Measurements from ENCODE around the gene MKI67.
"Not testable (repeated sequence)": the region's sequence is repeated elsewhere in the genome, so short reads cannot be mapped to it uniquely, and the experiment has no call there.

MKI67 gene

DNA sequence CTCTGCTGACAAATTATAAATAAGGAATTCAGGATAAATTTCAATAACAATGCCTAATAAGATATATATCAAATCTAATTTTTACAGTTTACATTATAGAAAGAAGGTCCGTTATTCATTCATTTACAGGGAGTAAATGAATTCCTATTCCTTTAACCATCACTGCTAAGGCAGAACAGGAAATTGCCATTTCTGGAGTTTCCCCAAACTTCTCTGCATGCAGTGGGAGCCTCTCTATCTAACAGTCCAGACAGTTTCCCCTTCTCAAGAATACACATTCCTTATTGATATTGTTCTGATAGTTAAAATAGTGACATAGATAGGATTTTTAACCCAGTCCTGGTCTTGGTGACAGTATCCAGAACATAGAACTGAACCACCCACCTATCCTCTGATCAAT, 24.3 kb downstream of the MKI67 start:
- Histone ChIP-seq H3K36me3 (ENCODE audit: insufficient read depth, low read length) (peaks cover 59% of the 10 kb centered on the region), H3K27me3 (ENCODE audit: control insufficient read depth, insufficient read depth, low read length) (no peaks in the 10 kb centered on the region), H3K4me2 (ENCODE audit: low read length) (no peak overlapping the region), H3K9me3 (replicated peaks; ENCODE audit: low read length) (no peaks in the 10 kb centered on the region), H3K4me3 (ENCODE audit: low read length) (no peak overlapping the region), H3K4me1 (ENCODE audit: control insufficient read depth, insufficient read depth, low read length) (no peaks in the 10 kb centered on the region), H3K9ac (ENCODE audit: low read depth, low read length) (no peak overlapping the region)

DNA sequence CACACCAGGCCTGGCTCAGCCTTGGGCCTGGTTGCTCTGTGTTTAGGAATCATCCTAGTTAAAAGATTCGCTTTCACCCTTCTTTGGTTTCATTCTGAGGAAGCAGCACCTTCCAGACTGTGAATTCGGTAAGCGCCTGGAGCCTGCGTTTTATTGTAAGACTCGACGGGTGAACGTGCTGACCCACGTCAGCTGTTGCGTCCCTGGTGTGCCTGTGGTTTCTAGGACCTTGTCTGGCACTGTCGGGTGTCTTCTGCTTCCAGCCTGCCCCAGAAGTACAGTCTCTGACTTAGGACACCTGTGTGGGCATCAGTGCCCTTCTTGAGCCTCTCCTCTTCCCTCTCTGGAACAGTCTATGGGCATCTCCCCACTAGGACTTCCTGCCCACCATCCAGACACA, 26.3 kb downstream of the MKI67 start:
- H3K9ac ChIP-seq (ENCODE audit: low read depth, low read length) = no peak overlapping the region
- H3K4me2 ChIP-seq (ENCODE audit: low read length) = no peak overlapping the region
- H3K4me3 ChIP-seq (ENCODE audit: low read length) = no peak overlapping the region
- H3K36me3 ChIP-seq (ENCODE audit: insufficient read depth, low read length) = peaks cover 40% of the 10 kb centered on the region
- H3K27me3 ChIP-seq (ENCODE audit: control insufficient read depth, insufficient read depth, low read length) = no peaks in the 10 kb centered on the region
- H3K9me3 ChIP-seq (replicated peaks; ENCODE audit: low read length) = no peaks in the 10 kb centered on the region
- no peaks in the 10 kb centered on the region for H3K4me1 ChIP-seq (ENCODE audit: control insufficient read depth, insufficient read depth, low read length)

DNA sequence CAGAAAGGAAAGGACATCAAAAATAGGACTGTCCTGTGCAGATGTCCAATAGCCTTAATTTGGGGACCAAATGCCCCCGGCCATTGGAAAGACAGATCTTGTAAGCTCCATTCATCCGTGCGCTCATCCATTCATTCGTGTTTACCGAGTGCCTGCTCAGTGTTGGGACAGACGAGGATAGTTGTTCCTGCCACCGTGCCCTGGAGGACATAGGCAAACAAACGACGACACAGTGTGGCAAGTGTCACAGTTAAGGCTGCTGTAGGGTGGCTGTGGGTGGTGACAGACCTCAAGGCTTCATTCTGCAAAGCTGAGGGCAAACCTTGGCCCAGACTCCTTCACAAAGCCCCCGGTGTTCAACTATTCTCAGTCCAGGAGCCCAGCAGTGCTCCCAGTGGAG, 27.6 kb downstream of the MKI67 start:
- no peaks in the 10 kb centered on the region for H3K27me3 ChIP-seq (ENCODE audit: control insufficient read depth, insufficient read depth, low read length)
- H3K4me3 ChIP-seq (ENCODE audit: low read length) = no peak overlapping the region
- peaks cover 36% of the 10 kb centered on the region for H3K36me3 ChIP-seq (ENCODE audit: insufficient read depth, low read length)
- no peaks in the 10 kb centered on the region for H3K9me3 ChIP-seq (replicated peaks; ENCODE audit: low read length)
- no peaks in the 10 kb centered on the region for H3K4me1 ChIP-seq (ENCODE audit: control insufficient read depth, insufficient read depth, low read length)
- H3K4me2 ChIP-seq (ENCODE audit: low read length) = no peak overlapping the region
- H3K9ac ChIP-seq (ENCODE audit: low read depth, low read length) = no peak overlapping the region

DNA sequence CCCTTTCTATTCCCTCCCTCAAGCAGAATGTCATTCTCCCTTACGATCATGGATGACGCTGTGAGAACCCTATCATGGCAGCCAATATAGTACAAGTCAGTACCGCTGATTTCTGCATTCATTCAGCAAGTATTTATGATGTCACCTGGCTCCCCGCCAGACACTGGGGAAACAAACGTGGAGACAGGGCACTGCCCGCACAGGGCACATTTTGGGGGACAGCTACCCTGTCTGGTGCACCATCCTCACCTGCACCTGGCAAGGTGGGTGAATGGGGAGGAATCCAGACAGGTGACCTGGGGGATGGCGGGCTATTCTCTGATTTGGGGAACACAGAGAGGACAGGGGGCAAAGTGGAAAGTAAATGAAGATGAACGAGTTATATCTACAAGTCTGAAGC, 28.4 kb downstream of the MKI67 start:
- Histone ChIP-seq H3K4me1 (ENCODE audit: control insufficient read depth, insufficient read depth, low read length) (no peaks in the 10 kb centered on the region), H3K36me3 (ENCODE audit: insufficient read depth, low read length) (peaks cover 34% of the 10 kb centered on the region), H3K9me3 (replicated peaks; ENCODE audit: low read length) (no peaks in the 10 kb centered on the region), H3K4me3 (ENCODE audit: low read length) (no peak overlapping the region), H3K27me3 (ENCODE audit: control insufficient read depth, insufficient read depth, low read length) (no peaks in the 10 kb centered on the region), H3K4me2 (ENCODE audit: low read length) (no peak overlapping the region), H3K9ac (ENCODE audit: low read depth, low read length) (no peak overlapping the region)

DNA sequence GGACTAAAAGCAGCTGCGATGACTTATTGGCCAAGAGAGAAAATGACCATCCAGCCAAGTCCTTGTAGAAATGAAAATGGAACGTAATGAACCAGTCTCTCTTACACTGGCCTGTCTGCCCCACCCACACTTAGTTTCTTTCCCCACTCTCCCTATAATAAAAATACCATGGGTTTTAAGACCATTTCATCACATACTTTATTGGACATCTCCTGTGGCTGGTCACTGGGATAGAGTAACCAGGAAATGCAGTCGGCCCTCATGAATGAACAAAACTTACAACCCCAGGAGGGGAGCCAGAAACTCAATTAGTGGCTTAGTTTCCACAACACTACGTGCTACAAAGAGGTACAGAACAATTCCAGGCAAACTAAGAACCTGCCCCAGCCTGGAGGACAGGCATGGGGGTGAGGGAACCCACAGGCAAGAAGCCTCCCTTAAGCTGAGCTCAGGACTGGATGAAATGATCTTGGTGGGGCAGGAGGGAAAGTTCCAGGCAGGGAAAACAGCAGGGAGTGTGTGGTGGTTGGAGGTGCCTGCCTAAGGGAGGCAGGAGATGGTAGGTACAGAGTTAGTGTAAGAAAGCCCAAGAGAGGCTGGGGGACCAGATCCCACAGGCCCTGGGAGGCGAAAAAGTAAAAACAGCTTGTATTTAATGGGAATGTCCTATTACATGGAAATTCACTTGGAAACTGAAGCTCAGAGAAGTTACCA, 29.6 kb downstream of the MKI67 start:
- Histone ChIP-seq H3K27me3 (ENCODE audit: control insufficient read depth, insufficient read depth, low read length) (no peaks in the 10 kb centered on the region), H3K4me3 (ENCODE audit: low read length) (no peak overlapping the region), H3K4me2 (ENCODE audit: low read length) (no peak overlapping the region), H3K4me1 (ENCODE audit: control insufficient read depth, insufficient read depth, low read length) (no peaks in the 10 kb centered on the region), H3K9ac (ENCODE audit: low read depth, low read length) (no peak overlapping the region), H3K9me3 (replicated peaks; ENCODE audit: low read length) (no peaks in the 10 kb centered on the region), H3K36me3 (ENCODE audit: insufficient read depth, low read length) (peaks cover 32% of the 10 kb centered on the region)

DNA sequence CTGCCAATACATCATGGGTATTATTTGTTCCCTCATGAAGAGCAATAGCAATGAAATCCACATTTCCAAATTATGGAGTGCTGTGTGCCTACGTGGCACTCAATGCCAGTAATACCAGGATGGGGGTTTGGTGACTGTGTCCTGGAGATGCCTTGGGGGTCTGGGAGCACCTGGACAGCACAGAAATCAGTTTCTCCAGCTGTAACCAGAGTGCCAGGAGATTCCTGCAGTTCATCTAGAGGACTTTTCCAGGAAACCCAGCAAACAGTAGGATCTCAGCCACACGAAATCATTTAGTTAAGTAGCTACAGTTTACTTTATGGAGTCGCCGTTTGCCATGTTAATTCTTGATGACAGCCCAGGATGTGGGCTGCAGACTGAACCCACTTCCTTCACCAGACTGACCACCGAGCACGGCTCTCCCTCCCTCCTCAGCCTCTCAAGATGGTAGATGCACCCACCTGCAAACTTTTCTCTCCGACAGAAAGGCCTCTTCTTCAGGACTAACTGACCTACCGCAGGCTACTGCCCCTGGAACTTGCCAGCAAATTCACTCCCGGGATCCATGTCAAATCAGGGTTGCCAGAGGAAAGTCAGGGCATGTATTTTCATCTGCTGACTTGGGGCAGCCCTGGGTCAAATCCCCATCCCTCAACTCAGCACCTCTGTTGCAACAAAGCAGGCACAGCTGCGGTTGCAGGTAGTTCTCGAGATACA, 30.3 kb downstream of the MKI67 start:
- Histone ChIP-seq H3K36me3 (ENCODE audit: insufficient read depth, low read length) (peaks cover 28% of the 10 kb centered on the region), H3K27me3 (ENCODE audit: control insufficient read depth, insufficient read depth, low read length) (no peaks in the 10 kb centered on the region), H3K9me3 (replicated peaks; ENCODE audit: low read length) (no peaks in the 10 kb centered on the region), H3K9ac (ENCODE audit: low read depth, low read length) (no peak overlapping the region), H3K4me1 (ENCODE audit: control insufficient read depth, insufficient read depth, low read length) (no peaks in the 10 kb centered on the region), H3K4me2 (ENCODE audit: low read length) (no peak overlapping the region), H3K4me3 (ENCODE audit: low read length) (no peak overlapping the region)

DNA sequence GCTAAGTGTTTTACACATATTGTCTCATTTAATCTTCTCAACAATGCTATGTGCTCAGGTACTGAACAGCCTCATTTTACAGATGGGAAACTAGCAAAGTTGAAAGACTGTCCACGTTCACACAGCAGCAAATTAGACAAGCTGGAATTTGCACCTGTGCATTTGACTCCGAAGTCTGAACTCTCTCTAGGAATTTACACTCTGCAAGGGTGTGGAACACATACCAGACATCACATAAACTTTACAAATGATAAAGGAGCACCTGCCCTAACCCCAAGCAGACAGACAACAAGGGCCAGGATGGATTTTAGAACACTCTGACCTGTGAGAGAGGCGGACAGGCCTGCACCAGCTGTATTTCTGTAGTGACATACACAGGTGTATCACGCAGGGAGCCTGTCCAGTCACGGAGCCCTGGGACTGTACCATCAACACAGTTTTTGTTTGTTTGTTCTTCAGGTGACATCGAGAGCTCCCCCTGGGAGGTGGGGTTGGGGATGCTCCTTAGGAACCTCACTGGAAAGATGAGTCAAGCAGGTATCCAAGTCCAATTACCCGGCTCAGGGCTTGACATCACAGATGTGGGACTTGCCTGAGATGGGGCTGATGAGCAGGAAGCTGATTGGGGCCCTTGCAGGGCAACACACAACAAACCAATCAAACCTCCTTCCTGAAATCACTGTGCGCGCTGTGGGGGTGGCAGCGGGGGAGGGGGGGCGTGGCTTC, 31.0 kb downstream of the MKI67 start:
- no peaks in the 10 kb centered on the region for H3K4me1 ChIP-seq (ENCODE audit: control insufficient read depth, insufficient read depth, low read length)
- no peak overlapping the region for H3K9ac ChIP-seq (ENCODE audit: low read depth, low read length)
- H3K36me3 ChIP-seq (ENCODE audit: insufficient read depth, low read length) = peaks cover 24% of the 10 kb centered on the region
- no peaks in the 10 kb centered on the region for H3K9me3 ChIP-seq (replicated peaks; ENCODE audit: low read length)
- no peak overlapping the region for H3K4me2 ChIP-seq (ENCODE audit: low read length)
- H3K27me3 ChIP-seq (ENCODE audit: control insufficient read depth, insufficient read depth, low read length) = no peaks in the 10 kb centered on the region
- no peak overlapping the region for H3K4me3 ChIP-seq (ENCODE audit: low read length)

DNA sequence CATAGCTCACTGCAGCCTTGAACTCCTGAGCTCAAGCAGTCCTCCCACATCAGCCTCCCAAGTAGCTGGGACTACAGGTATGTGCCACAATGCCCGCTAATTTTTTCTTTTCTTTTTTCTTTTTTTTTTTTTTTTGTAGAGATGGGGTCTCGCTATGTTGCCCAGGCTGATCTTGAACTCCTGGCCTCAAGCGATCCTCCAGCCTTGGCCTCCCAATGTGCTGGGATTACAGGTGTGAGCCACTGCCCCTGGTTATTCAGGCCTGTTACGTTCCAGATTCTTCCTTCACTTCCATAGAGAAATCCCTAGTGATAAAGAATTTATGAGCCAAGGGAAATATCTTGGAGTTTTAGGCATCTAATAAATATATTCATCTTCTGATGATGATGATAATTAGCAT, 31.6 kb downstream of the MKI67 start:
- not testable (repeated sequence) for H3K27me3 ChIP-seq (ENCODE audit: control insufficient read depth, insufficient read depth, low read length)
- H3K36me3 ChIP-seq (ENCODE audit: insufficient read depth, low read length) = peaks cover 20% of the 10 kb centered on the region

DNA sequence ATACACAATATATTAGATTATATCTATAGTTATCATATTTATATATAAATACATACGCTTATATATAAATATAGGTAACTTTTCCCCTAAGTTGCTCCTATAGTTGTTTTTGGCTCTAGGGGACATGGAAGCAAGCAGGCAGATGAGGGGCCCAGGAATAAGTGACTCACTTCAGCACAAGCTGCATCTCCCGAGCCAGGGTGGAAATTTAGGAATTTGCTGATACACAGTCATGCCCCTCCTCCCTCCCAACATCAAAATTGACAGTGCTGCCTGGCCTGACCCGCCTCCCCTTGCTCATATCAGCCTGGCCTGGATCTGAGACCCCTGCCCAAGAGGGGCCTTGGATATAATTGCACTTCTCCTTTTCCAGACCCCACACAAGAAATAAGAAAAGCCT, 33.8 kb downstream of the MKI67 start:
- peaks cover 6% of the 10 kb centered on the region for H3K36me3 ChIP-seq (ENCODE audit: insufficient read depth, low read length)
- no peak overlapping the region for H3K4me2 ChIP-seq (ENCODE audit: low read length)
- no peaks in the 10 kb centered on the region for H3K4me1 ChIP-seq (ENCODE audit: control insufficient read depth, insufficient read depth, low read length)
- no peak overlapping the region for H3K9ac ChIP-seq (ENCODE audit: low read depth, low read length)
- H3K27me3 ChIP-seq (ENCODE audit: control insufficient read depth, insufficient read depth, low read length) = peaks cover 4% of the 10 kb centered on the region
- H3K4me3 ChIP-seq (ENCODE audit: low read length) = no peak overlapping the region
- H3K9me3 ChIP-seq (replicated peaks; ENCODE audit: low read length) = no peaks in the 10 kb centered on the region

More for the DNA sequence above, 31.6 kb downstream of the MKI67 start:
- not testable (repeated sequence) for H3K4me2 ChIP-seq (ENCODE audit: low read length); H3K9ac ChIP-seq (ENCODE audit: low read depth, low read length); H3K9me3 ChIP-seq (replicated peaks; ENCODE audit: low read length); H3K4me1 ChIP-seq (ENCODE audit: control insufficient read depth, insufficient read depth, low read length); H3K4me3 ChIP-seq (ENCODE audit: low read length)

DNA sequence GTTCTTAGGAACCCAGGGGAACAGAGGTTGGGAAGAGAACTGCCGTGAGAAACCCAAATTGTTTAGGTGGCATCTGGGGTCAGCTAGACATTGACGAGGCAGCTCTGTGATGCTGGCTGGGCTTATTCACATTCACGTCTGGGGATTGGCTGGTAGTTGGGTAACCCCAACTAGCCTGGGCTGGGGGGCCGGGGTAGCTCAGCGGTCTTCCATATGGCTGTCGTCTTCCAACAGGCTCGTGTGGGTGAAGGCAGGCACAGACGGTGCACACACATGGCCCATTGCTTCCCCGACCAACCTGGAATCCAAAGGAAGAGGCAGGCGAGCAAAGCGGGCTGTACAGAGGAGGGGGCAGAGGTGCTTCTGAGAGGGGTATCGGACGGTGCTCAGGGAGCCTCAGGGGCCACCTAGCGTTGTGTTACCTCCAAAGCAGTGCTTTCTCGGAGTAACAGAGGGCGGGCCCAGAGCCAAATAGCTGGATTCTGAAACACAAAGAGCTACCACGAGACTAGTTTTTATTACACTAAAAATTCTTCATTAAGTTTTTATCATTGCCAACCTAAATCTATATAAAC, 34.5 kb downstream of the MKI67 start:
- no peak overlapping the region for H3K4me3 ChIP-seq (ENCODE audit: low read length)

DNA sequence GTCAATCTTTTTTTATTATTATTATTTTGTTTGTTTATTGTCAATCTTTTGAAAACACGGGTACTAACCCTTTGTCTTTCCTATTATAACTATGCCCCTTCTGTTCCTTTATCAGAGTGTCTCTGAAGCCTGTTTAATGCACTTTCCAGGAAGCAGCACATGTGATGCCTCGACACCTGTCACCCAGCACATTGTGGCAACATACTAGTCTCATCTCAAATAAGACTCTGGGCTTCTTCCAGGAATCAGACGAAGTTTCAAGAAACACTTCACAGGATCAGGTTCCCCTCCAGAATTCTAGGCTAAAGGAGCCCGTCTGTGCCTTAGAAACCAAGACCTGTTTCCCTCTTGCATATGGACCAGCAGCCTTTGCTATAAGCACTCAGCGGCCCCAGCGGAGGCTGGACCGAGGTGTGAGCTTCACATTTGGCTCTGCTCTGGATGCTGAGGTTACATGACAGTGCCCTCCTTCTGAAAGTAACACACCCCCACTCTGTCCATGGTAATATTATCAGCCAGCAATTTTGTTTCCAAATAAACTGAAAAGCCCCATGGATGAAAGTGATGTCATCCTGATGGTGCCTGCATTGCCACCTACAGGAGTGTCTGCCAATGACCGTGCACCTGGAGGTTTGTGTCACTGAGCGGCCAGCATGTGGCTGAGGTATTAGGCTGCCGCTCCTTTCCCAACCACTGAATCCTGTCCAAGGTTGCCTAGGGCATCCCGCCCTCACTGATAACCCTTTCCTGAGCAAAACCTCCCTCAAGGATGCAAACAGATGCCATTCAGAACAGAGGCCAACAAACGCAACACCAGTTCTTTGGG, 38.1 kb downstream of the MKI67 start:
- Histone ChIP-seq H3K4me1 (ENCODE audit: control insufficient read depth, insufficient read depth, low read length) (no peaks in the 10 kb centered on the region), H3K4me3 (ENCODE audit: low read length) (no peak overlapping the region), H3K36me3 (ENCODE audit: insufficient read depth, low read length) (no peaks in the 10 kb centered on the region), H3K9me3 (replicated peaks; ENCODE audit: low read length) (no peaks in the 10 kb centered on the region), H3K9ac (ENCODE audit: low read depth, low read length) (no peak overlapping the region), H3K4me2 (ENCODE audit: low read length) (no peak overlapping the region), H3K27me3 (ENCODE audit: control insufficient read depth, insufficient read depth, low read length) (peaks cover 4% of the 10 kb centered on the region)

More for the DNA sequence above, 34.5 kb downstream of the MKI67 start:
- no peaks in the 10 kb centered on the region for H3K4me1 ChIP-seq (ENCODE audit: control insufficient read depth, insufficient read depth, low read length)
- no peaks in the 10 kb centered on the region for H3K36me3 ChIP-seq (ENCODE audit: insufficient read depth, low read length)
- no peak overlapping the region for H3K9ac ChIP-seq (ENCODE audit: low read depth, low read length)
- H3K9me3 ChIP-seq (replicated peaks; ENCODE audit: low read length) = no peaks in the 10 kb centered on the region
- peaks cover 4% of the 10 kb centered on the region for H3K27me3 ChIP-seq (ENCODE audit: control insufficient read depth, insufficient read depth, low read length)
- no peak overlapping the region for H3K4me2 ChIP-seq (ENCODE audit: low read length)

Measured in skeletal muscle satellite cell (primary cell).